Measurements from ENCODE around the gene CCDC190. TPM values are rescaled to one million over a fixed set of nuclear protein-coding genes. Genes with fewer than 3 reads are reported as not detected.
"Not testable (repeated sequence)": the region's sequence is repeated elsewhere in the genome, so short reads cannot be mapped to it uniquely, and the experiment has no call there.

Gene CCDC190
- polyA plus RNA-seq, 1 donor, result not detected

GRCh38 chr1:162832470-162832869 lies 28.5 kb downstream of the CCDC190 start:
- DNase-seq, result no peak

DNA sequence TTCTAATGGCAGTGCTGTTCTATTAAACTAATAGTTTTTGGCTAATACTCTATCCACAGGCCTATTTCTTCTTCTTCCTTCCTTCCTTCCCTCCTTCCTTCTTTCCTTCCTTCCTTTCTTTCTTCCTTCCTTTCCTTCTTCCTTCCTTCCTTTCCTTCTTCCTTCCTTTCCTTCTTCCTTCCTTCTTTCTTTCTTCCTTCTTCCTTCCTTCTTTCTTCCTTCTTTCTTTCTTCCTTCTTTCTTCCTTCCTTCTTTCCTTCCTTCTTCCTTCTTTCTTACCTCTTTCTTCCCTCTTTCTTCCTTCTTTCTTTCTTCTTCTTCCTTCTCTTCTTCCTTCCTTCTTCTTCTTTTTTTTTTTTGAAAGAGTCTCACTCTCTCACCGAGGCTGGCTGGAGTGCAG lies 31.7 kb downstream of the CCDC190 start:
- DNase-seq, result no peak

DNA sequence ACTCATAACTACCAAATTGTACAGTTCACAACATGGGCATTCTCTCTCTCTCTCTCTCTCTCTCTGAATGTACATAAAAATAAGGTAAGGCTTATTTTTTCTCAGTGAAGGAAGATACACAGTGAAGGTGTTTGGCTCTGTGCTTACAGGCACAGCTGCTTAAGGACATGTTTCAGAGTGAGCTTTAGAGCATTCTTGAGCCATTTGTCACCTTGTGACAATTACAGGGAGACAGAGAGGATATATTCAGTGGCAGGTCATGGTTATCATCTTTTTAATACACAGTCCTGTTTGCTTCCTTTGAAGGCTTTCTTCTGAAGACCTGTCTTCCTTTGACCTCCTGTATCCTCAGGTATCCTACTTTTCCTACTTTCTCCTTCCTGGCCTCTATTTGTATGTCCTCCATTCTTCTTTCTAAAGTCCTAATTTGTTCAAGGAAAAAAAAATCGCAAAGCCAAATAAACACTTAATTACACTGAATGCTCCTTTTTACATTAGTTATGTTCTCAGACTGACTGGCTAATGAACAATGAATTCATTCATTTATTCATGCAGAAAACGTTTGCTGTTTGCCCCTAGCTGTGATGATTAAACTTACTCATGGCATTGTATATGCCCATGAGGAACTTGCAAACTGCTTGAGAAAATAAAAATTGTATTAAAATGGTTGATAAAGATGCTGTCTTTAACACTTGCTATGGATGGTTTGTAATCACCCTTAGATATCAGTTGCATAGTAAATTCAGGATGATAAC lies 37.0 kb downstream of the CCDC190 start:
- DNase-seq, result no peak

- DNase-seq, result no peak
These were observed 37.7 kb downstream of the CCDC190 start for GRCh38 chr1:162823231-162823630.

- no peak for DNase-seq
These were observed 38.4 kb downstream of the CCDC190 start for GRCh38 chr1:162822391-162823200.

GRCh38 chr1:162818666-162819065 lies 42.3 kb downstream of the CCDC190 start:
- not testable (repeated sequence) for DNase-seq

- not testable (repeated sequence) for DNase-seq
These were observed 42.8 kb downstream of the CCDC190 start for GRCh38 chr1:162818136-162818535.

GRCh38 chr1:162812357-162812756 lies 48.6 kb downstream of the CCDC190 start:
- not testable (repeated sequence) for DNase-seq

- not testable (repeated sequence) for DNase-seq
These were observed 53.5 kb downstream of the CCDC190 start for GRCh38 chr1:162807503-162807902.

Other genes starting within 250 kb of the CCDC190 start
- gene DDR2, start 228.7 kb downstream of the CCDC190 start, polyA plus RNA-seq (ENCODE audit: insufficient read length), result 22.2 TPM
- gene HSD17B7, start 70.5 kb downstream of the CCDC190 start, polyA plus RNA-seq (ENCODE audit: insufficient read length), result 33.9 TPM
- 11.0 TPM for gene RGS4, start 208.2 kb upstream of the CCDC190 start, polyA plus RNA-seq (ENCODE audit: insufficient read length)

Data from left kidney (tissue), 2 donors.